COLO829 (cell line): ENCODE results near the gene PKNOX2.

Experiments
- DNase-seq: peaks from one replicate; pipeline ENCODE4 v3.0.0; 2012; ENCODE audit warnings: low spot score

Gene PKNOX2

DNA sequence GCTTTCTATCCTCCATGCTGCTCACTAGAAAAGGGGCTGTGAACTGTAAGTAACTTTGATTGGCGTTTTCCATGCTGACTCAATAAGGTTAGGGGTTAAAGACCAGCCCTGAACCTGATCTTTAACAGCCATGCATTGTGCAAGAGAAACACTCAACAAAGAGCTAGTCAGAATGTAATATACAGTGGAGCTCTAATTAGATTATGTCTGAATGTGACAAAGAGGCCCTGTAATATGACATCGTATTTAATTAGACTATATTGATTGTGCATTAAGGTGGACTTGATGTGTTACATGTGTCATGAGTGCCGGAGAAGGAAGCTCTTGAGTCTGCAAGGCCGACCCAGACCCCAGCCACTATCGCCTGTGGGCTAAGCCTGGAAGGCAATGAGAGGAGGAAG is 70.5 kb downstream of the PKNOX2 start:
- DNase-seq: peak; percentile 81

DNA sequence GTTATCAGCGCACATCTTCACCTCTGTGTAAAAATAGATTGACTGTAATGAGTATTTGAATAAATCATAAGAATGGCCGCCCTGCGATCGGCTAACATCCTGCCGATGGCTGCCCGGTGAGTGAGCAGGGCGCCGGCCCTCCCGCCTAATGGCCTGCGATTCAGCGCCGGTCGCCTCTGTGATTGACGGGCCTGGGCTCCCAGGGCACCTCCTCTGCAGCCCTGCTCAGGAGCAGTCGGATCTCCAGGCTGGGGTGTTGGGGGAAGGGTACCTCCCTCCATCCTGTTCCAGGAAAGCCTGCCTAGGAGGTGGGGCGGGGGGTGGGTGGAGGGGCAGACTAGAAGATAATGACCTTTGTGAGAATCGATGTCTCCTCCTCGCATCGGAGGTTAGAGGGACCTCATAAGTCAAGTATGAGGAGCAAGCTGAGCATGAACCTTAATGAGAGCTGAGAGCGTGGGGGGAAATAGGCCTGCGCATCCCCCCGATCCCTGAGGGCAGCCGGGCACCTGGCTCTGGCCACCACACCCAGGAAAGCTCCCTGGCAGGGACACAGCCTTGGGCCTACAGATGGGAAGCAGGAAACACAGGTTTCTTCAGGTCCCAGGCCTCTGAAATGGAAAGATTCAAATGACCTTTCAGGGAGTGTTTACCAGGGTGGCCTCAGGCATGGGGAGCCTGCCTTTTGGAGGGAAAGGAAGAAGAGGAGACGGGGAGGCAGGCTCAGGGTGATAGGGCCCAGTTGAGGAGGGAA is 71.7 kb downstream of the PKNOX2 start:
- DNase-seq: no peak

DNA sequence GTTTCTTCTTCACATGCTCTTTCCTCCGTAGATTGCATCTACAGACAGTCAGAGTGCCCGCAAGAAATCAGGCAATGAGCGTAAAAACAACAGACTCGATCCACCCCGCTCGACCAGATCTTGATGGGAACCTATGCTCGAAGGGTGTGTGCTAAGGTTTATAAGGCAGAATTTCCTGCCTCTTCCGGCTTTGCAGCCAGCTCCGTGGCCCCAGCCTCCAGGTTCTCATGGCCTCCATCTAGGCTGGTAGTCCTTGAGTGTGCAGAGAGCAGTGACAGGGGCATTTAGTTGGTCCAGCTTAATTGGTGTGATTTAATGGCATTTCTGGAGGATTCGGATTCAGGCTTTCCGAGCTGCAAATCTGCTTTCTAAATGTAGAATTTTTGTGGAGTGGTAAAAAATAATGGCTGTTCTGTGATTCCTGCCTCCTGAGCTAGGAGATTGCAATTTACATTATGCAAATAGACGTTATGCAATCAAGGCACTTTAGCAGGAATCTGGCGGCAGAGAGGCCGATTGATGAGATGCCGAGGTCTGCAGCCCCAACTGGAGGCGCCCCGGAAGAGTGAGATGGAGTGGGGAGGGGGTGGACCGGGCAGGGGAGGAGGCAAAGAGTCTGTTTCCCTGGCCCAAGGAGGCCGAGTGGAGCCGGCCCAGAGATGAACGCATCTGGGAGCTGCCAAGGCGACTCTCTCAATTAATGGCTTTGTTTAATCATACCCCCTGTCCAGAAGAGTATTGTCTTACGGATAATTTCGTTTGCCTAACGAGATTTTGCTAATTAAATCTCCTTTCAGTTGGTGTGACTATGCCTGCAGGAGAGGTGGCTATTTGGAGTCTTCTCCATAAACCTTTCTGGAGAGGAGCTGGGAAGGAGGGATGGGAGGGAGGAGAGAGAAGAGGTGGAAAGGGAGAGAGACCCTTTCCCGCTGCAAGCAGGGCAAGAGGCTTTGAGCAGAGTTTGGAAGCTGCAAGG is 75.3 kb downstream of the PKNOX2 start:
- DNase-seq: no peak

DNA sequence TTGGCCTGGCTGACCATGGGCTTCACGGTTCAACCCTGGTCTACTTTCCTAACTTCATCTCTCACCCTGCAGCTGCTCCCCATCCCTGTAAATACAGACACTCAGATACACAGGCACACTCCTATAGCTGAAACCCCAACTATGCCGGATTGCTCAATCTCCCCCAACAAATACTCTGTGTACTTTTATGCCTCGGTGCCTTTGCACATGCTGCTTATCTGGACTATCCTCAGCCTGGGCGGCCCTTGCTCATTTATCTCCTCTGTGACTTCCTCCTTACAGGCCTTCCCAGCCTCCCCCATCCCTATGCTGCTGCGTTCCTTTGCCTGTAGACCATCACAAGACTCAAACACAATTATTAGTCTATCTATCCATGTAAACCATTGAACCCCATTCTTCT is 76.6 kb downstream of the PKNOX2 start:
- no peak for DNase-seq

DNA sequence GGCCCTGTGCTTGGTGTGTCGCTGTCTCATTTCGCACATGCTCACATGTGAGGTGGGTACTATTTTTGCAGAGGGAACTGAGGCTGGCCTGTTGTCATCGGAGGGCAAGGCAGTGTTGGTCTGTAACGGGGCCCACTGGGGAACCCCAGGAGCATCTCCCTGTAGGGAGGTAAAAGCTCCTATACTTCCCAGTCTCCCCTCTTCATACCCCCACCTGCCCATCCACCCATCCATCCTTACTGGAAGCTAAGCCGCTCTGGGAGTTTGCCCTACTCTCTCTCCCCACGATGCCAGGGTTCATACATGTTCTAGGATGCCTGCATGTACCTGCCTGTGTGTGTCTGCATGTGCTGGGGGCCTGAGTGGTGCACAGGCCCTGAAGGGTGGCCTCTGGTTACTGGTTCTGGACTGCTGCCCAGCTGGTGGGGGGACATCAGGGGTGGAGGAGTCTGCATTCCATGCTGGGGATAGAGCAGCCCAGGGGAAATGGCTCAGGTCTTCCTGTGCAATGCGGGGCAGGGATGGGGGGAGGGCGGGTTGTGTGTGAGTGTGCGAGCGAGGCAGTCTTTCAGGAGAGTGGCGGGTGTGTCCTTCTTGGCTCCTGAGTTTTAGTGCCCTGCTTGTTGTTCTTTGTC is 77.7 kb downstream of the PKNOX2 start:
- DNase-seq: no peak

DNA sequence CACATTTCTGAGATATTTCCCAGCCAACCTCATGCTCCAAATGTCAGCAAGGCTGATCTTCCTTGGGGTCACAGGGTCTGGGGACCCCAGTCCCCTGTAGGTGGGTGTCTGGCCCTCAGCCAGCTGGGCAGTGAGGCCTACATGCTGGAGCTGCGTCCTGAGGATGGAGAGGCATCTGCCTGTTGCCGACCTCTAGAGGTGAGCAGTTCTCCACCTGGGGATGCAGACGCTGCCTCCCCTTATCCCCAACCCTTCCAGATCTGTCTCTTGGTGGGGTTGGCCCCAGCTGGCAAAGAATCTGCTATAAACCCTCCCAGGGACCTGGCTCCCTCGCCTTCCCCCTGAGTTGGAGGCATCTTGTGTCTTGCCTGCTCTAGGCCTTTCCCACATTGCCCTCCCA is 79.6 kb downstream of the PKNOX2 start:
- no peak for DNase-seq

DNA sequence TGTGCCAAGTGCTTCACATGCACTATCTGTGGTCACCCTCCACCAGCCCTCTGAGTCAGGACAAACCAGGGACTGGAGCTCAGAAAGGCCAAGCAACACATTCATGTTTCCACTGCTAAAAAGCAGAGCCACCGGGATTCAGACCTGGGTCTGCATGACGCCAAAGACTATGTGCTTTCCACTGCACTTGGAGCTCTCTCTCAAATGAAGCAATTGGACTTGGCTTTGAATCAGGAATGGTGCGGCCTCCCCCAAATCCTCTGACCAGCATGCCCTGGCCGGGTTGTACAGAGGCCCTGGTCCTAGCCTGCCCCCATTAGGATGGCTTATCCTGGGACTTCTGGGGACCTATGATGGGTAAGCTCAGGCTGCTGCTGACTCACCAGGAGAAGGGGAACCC is 80.7 kb downstream of the PKNOX2 start:
- DNase-seq: no peak

DNA sequence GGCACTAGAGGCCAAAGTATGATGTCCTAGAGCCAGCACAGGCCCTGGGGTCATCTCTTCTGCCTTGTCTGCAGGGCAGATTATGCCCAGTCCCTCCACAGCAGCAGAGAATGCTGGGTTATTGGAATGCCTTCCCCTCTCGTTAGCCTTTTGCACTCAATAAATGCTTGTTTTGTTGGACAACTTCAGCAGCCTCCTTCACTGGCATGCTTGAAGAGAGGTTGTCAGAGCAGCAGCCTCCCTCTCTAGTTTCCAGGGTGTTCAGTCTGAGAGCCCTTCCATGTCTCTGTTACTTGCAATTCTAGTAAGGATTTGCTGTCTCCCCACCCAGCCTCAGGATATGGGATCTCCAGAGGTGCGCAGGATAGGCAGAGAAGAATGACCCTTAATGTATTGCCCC is 82.9 kb downstream of the PKNOX2 start:
- DNase-seq: no peak

DNA sequence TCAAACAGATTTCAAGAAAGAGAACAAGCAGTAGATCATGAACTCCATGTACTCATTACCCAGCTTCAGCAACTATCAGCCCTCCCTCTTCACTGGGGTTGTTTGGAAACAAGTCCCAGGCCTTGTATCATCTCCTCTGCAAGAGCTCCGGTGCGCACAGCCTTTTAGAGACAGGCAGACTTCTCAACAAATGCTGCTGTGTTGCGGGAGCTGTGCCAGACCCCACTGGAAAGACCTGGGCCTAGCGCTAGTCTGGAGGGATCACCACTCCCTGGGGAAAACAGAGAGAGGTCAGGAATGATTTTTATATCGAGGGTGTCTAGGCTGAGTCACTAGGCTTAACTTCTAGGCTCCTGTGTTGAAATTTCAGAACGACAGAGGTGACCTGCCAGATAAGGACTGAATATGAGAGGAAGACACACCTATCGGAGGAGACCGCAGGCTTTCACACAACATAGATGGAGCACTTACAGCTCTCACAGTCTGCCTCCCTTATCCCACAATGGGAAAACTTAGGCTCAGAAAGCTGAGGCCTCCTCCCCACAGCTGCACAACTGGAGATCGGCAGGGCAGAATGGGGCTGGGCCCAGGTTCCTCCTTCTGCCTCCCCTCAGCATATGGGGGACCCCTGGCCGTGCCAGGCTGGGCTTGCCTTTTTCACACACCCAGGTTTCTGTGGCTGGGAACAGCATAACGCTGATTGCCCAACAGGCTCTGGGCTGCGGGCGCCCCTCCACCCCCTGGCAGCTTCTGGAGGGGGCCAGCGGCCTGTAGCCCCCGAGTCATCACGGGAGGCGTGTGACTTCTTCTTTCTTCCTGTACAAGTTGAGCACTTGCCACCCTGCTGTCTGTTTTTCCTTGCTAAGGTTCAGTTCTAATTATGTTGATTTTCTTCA is 86.0 kb downstream of the PKNOX2 start:
- DNase-seq: no peak

DNA sequence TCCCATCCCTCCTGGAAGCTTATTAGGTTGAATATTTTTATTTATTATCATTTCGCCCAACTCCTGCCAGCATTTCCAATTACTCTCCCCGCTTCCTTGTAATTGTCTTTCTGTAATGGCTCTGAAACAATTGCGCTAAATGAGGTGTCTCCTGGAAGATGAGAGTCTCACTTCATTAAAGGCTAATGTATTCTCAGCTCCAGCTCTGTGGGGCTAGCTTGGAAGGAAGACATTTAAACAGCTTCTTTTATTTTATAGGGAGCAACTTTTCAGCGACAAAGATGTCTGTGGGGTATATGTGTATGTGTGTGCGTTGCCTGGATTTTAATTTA is 86.6 kb downstream of the PKNOX2 start:
- DNase-seq: no peak

DNA sequence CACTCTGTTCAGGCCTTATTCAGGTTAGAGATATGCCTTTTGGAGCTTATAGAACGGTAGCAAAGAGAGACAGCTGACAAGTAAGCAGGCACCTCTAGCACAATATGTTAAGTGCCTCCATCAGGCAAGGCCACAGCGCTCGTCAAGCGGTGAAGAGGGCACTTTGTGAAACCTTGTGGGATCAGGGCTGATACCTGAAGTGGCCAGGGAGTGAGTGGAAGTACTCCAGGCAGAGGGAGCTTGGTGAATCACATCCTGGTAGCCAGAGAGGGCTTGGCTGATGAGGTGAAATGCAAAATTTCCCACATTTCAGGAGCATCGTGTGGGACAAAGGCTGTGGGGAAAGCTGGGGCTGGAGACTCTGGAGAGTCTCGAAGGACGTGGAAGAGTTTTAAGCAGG is 87.4 kb downstream of the PKNOX2 start:
- DNase-seq: no peak

DNA sequence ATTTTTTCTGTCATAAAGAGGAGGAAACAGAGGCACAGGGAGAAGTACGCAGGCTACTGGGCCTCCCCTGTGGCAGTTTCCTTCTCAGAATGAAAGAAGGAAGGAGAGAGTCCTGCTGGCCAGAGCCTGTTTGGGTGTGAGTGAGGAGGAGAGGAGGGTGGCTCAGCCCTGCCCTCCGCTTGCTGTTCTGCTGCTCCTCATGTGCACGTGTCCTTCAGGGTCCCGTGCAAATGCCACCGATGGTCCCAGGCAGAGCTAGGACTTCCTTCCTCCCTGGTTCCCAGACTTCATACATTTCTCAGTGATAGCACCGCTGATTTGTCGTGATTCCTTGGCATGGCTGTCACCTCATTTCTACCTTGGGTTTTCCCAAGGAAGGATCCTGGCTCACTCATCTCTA is 88.7 kb downstream of the PKNOX2 start:
- no peak for DNase-seq

DNA sequence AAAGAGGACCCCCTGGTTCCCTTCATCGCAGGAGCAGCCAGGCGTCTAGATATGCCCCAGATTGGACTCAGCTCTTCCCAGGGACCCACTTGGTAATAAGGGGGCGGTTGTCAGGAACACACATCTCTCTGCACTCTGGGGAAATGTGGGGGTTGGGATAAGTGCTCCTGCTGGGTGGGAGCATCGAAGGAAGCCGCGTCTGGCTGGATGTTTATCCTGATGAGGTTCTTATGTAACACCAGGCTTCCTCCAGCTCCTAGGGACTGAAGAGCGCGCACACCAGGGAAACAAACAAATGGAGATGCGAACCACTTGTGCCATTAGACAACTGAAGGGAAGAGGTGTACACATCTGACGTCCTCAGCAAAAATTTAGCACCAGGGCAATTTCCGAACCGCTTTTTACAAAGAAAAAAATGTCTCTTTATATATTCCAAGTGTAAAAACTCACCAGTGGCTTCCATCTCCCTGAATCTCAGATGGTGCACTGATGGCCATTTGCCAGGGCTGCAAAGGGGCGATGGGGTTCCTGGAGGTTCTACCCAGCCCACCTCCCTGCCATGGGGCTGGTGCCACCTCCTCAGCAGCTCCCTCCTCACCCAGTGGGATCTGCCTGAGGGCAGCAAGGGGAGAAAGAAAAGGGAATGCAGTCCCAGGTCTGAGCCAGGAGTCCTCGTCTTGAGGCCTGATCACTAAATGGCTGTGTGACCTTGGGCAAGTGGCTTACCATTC is 89.4 kb downstream of the PKNOX2 start:
- DNase-seq: no peak

DNA sequence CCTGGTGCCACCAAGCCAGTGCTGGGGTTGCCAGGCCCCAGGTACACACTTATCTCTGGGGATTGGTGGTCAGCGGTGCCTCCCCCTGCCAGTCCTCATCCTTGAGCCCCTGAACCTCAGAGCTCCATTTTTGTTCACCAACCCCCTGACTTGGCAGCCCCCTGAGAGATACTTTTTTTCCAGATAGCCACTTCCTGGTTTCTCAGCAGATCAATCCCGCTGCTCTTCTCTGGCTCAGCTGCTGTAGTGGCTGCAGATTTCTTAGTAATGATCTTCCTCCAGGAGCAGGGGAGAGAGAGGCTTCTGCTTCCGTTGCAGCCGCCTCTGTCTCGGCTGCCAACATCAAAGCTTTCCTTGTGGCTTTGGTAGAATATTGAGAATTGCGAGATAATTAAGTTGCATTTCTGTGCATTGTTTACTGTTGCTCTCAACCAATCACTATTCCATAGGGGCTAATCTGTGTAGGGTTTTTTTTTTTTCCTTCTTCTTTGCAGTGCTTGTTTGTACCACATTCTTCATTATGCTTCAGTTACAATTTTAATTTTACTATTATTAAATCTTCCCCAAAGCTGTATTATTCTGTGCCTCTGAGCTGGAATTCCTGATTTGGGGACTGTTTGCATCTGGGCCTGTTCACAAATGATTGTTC is 92.1 kb downstream of the PKNOX2 start:
- no peak for DNase-seq

DNA sequence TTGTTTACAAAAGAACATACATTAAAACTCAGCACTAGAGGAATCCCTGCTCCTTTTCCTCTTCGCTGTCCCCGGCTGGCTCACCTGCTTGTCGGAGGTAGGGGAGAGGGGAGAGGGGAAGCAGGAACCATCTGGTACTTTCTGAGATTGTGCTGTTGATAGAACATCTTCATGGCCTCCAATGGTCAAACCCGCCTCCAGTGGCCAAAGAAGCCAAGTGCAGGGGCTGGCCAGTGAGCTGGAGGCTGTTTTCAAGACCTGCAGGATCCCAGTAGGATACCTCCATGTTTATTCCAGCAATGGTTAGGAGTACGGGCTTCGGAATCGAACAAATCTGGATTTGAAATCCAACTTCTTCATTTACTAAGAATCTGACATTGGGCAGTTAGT is 92.6 kb downstream of the PKNOX2 start:
- DNase-seq: no peak

DNA sequence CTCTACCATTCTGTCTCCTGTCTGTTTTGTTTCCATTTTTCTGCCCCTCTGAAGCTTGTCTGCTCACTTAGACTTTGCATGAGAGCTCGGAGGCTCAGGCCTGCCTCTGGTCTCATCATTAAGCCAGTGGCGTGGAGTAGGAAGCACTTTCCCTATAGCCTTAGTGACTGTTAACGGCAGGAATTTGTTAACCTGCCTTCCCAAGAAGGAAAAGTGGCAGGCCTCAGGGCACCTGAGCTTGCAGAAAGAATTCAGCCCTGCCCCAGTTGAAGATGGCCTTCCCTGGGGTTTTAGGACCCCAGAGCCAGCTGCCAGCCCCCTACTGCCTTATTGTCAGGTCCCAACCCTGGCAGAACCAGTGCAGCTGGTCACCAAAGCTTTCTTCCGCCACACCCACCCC is 93.2 kb downstream of the PKNOX2 start:
- no peak for DNase-seq

DNA sequence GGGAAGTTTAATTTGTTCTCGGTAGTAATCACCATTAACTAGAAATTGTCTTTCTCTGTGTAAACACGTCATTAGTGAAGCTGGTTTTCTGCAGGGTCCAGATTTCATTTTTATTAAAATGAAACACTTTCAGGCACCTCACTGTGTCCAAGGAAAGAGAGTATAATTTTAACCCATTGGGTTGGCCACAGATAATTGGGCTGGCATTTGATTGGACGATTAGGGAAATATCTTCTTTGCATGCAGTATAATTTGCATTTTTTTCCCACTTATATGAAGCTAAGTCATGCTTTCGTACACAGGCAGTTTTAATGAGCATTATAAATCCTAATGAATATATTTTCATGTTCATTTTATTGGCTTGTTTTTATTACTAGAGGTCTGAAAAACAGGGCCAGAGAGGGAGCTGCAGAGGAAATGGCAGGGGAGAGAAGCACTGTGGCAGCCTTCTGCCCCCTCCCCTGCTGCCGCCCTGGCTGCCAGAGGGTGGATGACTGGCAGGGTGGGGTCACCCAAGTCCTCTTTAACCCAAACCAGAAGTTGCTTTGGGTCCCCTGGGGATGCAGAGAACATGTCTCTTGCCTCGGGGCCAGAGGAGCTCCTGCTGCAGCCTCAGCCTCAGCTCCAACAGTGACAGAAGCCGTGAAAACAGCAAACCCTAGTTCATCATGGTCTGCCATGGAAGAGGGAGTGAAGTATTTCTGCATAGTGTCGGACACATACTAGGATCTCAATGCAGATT is 93.9 kb downstream of the PKNOX2 start:
- DNase-seq: no peak

DNA sequence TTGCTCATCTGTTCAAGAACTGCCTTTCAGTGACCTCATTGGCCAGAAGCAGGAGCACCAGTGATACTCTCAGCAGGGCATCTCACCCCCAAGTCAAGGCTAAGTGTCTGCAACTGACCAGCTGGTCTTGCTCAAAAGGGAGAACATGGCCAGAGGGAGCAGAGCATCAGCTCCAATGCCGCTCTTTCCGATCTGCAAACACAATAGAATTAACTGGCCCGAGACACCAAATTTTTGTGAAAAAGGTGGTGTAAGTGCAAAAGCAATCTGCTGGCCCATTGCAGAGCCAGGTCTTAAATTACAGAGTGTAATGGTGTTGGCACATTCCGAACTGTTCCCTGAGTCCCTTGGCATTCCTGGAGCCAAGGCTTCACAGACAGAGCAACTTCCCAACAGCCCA is 97.0 kb downstream of the PKNOX2 start:
- no peak for DNase-seq

DNA sequence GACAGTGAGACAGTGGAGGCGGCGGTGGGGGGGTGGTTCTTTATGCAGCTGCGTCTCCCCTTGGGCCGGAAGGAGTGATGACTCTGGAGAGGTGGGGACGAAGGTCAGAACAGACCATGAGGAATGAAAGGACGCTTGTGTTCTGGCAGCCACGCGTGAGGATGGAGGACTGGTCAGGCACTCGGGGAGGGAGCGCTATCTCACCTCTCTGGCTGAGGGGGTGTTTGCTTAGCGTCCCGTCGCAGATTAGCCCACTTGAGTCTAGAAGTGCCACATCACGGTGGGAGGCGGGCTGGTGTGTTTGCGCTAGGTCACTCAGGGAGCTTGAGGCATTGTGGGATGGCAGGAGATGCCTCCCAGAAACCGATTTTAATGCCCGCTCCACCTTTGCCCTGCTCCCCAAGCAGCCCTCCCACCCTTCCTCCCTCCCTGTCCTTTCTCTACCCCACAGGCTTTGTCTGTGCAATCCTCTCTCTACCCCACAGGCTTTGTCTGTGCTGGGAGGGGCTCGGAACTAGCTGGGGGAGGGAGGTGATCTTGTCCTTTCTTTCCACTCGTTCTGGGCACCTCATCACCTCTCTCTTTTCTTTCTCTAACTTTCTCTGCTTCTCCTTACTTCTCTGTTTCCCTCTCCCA is 97.8 kb downstream of the PKNOX2 start:
- peak; percentile 13 for DNase-seq

DNA sequence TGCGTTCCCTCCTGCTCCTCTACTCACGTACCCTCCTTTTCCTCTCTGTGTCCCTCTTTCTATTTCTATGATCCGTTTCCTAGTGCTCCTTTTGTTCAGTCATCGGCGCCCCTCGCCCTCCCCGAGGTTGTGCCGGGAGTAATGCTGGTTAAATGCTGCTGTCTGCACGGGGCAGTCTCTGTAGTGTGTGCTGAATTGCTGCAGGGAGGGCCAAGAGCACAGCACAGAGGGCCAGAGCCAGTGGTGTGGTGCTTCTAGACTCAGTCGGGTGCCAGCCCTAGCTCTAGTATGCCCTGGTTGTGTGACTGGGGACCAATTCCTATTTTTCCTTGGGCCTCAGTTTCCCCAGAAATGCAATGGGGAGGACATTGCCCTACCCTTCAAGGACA is 98.3 kb downstream of the PKNOX2 start:
- no peak for DNase-seq
